HepG2 (cell line): ENCODE data around the gene ANAPC5. TPM values are rescaled to one million over a fixed set of nuclear protein-coding genes. Genes with fewer than 3 reads are reported as not detected.

Experiments used
- ASH2L ChIP-seq: fragments of 300-600, 200-600 bp; sonication (generic); IDR thresholded peaks from 2 replicates; pipeline ENCODE4 v1.7.0; 2017; ENCODE audit warnings: low read depth, mild to moderate bottlenecking, moderate library complexity, mixed read lengths, low read length; ENCODE audit not compliant: insufficient read length
- CENPT ChIP-seq: sonication (generic); formaldehyde crosslinking; IDR thresholded peaks from 2 replicates; pipeline ENCODE4 v1.8.0; 2022; ENCODE audit warnings: low read depth, mild to moderate bottlenecking, moderate library complexity, missing genetic modification reagents
- ELF1 ChIP-seq: sonication (generic); formaldehyde crosslinking; IDR thresholded peaks from 2 replicates; pipeline ENCODE4 v1.4.0; 2020; ENCODE audit warnings: missing genetic modification reagents
- GABPB1 ChIP-seq: IDR thresholded peaks from 2 replicates; pipeline ENCODE4 v1.6.1; 2016; ENCODE audit warnings: mild to moderate bottlenecking, missing genetic modification reagents, moderate library complexity, missing compliant biosample characterization
- GATAD2A ChIP-seq: IDR thresholded peaks from 2 replicates; pipeline ENCODE4 v1.6.1; 2016
- HDAC2 ChIP-seq: sonication (generic); formaldehyde crosslinking; IDR thresholded peaks from 2 replicates; pipeline ENCODE4 v1.4.0; 2020; ENCODE audit warnings: missing genetic modification reagents
- HIC2 ChIP-seq: sonication (generic); formaldehyde crosslinking; IDR thresholded peaks from 2 replicates; pipeline ENCODE4 v1.9.0; 2022; ENCODE audit warnings: low read depth, missing genetic modification reagents
- HOXA5 ChIP-seq: sonication (generic); formaldehyde crosslinking; IDR thresholded peaks from 2 replicates; pipeline ENCODE4 v1.4.0; 2020; ENCODE audit warnings: missing genetic modification reagents
- MIXL1 ChIP-seq: IDR thresholded peaks from 2 replicates; pipeline ENCODE4 v1.6.1; 2016
- NKX3-1 ChIP-seq: sonication (generic); formaldehyde crosslinking; IDR thresholded peaks from 2 replicates; pipeline ENCODE4 v1.5.0; 2020; ENCODE audit warnings: missing genetic modification reagents
- SUZ12 ChIP-seq: fragments of 150-350 bp; IDR thresholded peaks from 2 replicates; pipeline ENCODE4 v1.6.1; 2014; ENCODE audit warnings: low read depth, low read length
- ZBTB21 ChIP-seq: sonication (generic); formaldehyde crosslinking; IDR thresholded peaks from 2 replicates; pipeline ENCODE4 v1.4.0; 2020; ENCODE audit warnings: missing genetic modification reagents
- ZMYM4 ChIP-seq: sonication (generic); formaldehyde crosslinking; IDR thresholded peaks from 2 replicates; pipeline ENCODE4 v1.8.1; 2023; ENCODE audit warnings: mild to moderate bottlenecking, missing genetic modification reagents
- ZNF282 ChIP-seq: fragments of 450-650 bp; IDR thresholded peaks from 2 replicates; pipeline ENCODE4 v1.6.1; 2018; ENCODE audit not compliant: partially characterized antibody
- ZNF407 ChIP-seq: sonication (generic); formaldehyde crosslinking; IDR thresholded peaks from one replicate; pipeline ENCODE4 v1.5.1; 2020; ENCODE audit warnings: mild to moderate bottlenecking, missing genetic modification reagents; ENCODE audit errors: not compliant biosample characterization
- ZNF660 ChIP-seq: sonication (generic); formaldehyde crosslinking; IDR thresholded peaks from 2 replicates; pipeline ENCODE4 v1.5.1; 2020; ENCODE audit warnings: mild to moderate bottlenecking, low read depth, missing genetic modification reagents, borderline replicate concordance
- ZNF770 ChIP-seq: sonication (generic); formaldehyde crosslinking; IDR thresholded peaks from 2 replicates; pipeline ENCODE4 v1.5.0; 2020; ENCODE audit warnings: mild to moderate bottlenecking, missing genetic modification reagents
- ZZZ3 ChIP-seq: sonication (generic); formaldehyde crosslinking; IDR thresholded peaks from 2 replicates; pipeline ENCODE4 v1.4.0; 2020; ENCODE audit warnings: missing genetic modification reagents, mild to moderate bottlenecking, borderline replicate concordance
- polyA plus RNA-seq, 8 experiments: library from polyadenylated mRNA; depleted of rRNA in 3 of 8; stranded (reverse) in 7 of 8; unstranded in 1 of 8; fragments of >200 nt; fragmentation: Illumina TruSeq in 4 of 8; extraction: Trizol in 4 of 8; gene quantifications; 2 replicates each; pipeline versions ENCODE4 v1.2.1 to v1.2.3, GENCODE V29; 2011 to 2016; ENCODE audit warnings: low read depth in 4 of 8, missing spikeins in 1 of 8, mixed read lengths in 1 of 8; ENCODE audit not compliant: insufficient read depth in 1 of 8
- total RNA-seq, 5 experiments: library from RNA; depleted of rRNA; stranded (reverse); fragments of >200 nt; fragmentation: Illumina TruSeq; extraction: Trizol; gene quantifications; 2 replicates each; pipeline ENCODE4 v1.2.3, GENCODE V29; 2016; ENCODE audit warnings: low read depth in 1 of 5

Gene ANAPC5
- total and polyA plus RNA-seq, 2 of the 13 experiments (the other 11 are each of a cell fraction or from before 2014, with no cell fraction given): 146 to 161 TPM

GRCh38 chr12:121399391-121400331, 47.5 kb upstream of the ANAPC5 start, which contains the start of gene RNF34 (continued):
- TF ChIP-seq ZZZ3 (CRISPR knock-in tag) (no peak), SUZ12 (no peak), MIXL1 (CRISPR knock-in tag) (no peak), GATAD2A (peak; percentile 64), ASH2L (peak; percentile 67), HIC2 (CRISPR knock-in tag) (no peak; the same call in 1 of the 2 replicates), NKX3-1 (CRISPR knock-in tag) (peak; percentile 59; the same call in 1 of the 2 replicates), ZBTB21 (CRISPR knock-in tag) (no peak), ZNF407 (CRISPR knock-in tag) (no peak), HOXA5 (0 out of 2 replicates have a peak, but pooled peaks have one; percentile 49), GABPB1 (CRISPR knock-in tag) (peak; percentile 91), ZNF282 (no peak), CENPT (CRISPR knock-in tag) (no peak), ZNF770 (CRISPR knock-in tag) (peak; percentile 39; the same call in 1 of the 2 replicates), ZNF660 (CRISPR knock-in tag) (no peak), HDAC2 (peak; percentile 14; the same call in 1 of the 2 replicates), ZMYM4 (CRISPR knock-in tag) (no peak; the same call in 1 of the 2 replicates), ELF1 (peak; percentile 82)
